Measurements from ENCODE around the gene CIB1.
"Not testable (repeated sequence)": the region's sequence is repeated elsewhere in the genome, so short reads cannot be mapped to it uniquely, and the experiment has no call there.

Gene CIB1

DNA sequence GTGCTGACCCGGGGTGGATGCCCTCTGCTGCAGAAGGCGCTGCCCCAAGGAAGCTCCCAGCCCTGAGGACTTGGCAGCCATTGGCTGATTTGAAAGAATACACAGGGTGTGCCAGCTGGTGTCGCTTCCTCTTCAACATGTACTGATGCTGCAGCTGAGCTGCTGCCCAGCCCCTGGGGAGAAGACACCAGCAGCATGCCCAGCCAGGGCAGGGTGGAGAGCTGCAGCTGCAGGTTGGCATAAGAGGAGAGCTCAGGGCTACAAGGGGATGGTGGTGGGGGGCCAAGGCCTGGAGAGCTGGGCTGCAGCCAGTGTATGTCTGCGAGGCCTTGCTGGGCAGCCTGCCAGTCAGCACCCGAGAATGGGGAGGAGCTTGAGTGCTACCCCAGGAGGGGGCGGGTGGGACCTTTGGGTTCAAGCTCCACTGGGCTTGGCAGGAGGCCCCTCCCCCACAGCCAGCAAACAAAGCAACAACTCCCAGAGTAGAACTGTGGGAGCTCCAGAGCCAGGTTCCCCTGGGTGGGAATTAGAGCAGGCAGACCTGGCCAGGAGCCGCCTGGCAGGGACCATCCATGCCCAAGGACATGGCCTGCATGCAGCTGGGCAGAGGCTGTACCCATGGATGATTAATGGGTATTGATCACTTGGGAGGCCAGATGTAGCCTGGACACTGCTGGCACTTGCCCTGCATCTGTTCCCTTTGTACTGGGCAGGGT is 41.8 kb downstream of the CIB1 start:
- TF ChIP-seq, protein P1, sequence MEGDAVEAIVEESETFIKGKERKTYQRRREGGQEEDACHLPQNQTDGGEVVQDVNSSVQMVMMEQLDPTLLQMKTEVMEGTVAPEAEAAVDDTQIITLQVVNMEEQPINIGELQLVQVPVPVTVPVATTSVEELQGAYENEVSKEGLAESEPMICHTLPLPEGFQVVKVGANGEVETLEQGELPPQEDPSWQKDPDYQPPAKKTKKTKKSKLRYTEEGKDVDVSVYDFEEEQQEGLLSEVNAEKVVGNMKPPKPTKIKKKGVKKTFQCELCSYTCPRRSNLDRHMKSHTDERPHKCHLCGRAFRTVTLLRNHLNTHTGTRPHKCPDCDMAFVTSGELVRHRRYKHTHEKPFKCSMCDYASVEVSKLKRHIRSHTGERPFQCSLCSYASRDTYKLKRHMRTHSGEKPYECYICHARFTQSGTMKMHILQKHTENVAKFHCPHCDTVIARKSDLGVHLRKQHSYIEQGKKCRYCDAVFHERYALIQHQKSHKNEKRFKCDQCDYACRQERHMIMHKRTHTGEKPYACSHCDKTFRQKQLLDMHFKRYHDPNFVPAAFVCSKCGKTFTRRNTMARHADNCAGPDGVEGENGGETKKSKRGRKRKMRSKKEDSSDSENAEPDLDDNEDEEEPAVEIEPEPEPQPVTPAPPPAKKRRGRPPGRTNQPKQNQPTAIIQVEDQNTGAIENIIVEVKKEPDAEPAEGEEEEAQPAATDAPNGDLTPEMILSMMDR (IDR thresholded peaks at IDR 0.05; ENCODE audit: insufficient read depth, missing control alignments) = no peak
- DNase-seq (ENCODE audit: insufficient read length, low spot score) = no peak
- FAIRE-seq = no peak

DNA sequence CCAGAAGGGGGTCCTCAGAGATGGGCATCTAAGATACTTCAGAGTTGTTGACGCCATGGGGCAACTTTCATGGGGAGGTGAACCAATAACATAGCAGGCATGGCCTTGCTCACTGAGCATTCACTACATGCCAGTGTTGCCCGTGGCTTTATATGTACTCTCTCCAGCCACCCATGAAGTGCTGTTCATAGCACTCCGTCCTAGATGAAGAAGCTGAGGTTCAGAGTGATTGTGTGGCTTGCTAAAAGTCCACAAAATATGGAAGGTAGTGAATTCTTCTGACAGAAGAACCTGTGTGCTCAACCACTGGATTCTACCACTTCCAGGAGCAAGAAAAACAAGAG is 42.4 kb downstream of the CIB1 start:
- no peak for DNase-seq (ENCODE audit: insufficient read length, low spot score)
- TF ChIP-seq, protein P1 (IDR thresholded peaks at IDR 0.05; ENCODE audit: insufficient read depth, missing control alignments) = no peak
- FAIRE-seq = no peak

DNA sequence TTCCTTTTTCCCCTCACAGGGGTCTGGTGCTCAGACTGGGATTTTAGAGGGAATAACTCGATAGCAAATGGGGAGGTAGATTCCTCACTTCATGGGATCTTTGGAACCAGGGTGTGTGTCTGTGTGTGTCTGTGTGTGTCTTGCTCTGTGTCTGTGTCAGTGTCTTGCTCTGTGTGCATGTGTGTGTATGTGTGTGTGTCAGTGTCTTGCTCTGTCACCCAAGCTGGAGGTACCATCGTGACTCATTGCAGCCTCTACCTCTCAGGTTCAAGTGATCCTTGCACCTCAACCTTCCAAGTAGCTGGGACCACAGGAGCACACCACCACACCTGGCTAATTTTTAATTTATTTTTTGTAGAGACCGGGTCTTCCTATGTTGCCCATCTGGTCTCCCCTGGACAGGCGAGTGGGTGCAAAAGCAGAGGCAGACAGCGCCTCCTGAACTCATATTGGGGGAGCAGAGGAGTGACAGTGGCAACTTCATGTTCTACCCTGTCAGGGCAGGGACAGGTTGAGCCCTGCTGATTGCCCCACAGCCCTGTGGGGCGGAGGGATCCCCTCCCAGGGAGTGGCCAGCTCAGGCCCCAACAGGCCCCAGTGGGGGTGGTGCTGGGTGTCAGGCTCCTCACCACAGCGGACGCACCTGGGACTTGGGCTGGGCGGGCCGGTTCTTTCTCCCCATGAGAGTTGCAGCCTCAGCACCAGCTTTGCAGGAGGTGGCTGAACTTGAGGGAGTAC is 43.0 kb downstream of the CIB1 start:
- DNase-seq (ENCODE audit: insufficient read length, low spot score) = no peak
- TF ChIP-seq, protein P1 (IDR thresholded peaks at IDR 0.05; ENCODE audit: insufficient read depth, missing control alignments) = no peak
- FAIRE-seq = no peak

DNA sequence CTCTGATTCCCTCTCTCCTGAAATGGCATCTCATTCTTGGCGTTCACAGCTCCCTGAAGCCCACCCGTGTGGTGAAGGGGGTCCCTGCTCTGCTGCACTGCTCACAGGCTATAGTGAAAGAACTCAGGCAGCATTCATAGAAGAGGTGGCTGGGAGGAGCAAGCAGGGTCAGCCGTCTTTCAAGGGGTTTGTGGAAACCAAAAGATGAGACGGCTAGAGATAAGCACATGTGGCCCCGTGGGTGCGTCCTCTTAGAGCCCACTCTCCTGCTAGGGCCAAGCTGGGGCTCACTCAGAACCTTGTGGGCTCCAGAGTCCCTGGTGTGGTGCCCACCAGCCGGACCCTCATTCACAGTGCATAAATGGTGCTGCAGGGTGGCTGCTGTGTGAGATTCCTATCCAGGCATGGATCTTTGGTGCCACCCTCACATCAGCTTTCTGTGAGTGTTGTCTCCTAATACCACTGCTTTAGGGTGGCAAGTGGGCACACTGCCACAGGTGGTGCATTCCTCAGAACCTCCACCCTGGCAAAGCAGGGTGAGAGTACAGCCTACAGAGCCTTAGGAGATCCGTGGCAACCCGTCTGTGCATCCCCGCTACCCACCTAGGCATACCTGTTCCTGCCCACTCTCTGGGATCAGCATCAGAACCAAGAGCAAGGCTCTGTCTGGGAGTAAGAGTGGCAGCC is 43.8 kb downstream of the CIB1 start:
- TF ChIP-seq, protein P1 (IDR thresholded peaks at IDR 0.05; ENCODE audit: insufficient read depth, missing control alignments) = no peak
- DNase-seq (ENCODE audit: insufficient read length, low spot score) = no peak
- no peak for FAIRE-seq

DNA sequence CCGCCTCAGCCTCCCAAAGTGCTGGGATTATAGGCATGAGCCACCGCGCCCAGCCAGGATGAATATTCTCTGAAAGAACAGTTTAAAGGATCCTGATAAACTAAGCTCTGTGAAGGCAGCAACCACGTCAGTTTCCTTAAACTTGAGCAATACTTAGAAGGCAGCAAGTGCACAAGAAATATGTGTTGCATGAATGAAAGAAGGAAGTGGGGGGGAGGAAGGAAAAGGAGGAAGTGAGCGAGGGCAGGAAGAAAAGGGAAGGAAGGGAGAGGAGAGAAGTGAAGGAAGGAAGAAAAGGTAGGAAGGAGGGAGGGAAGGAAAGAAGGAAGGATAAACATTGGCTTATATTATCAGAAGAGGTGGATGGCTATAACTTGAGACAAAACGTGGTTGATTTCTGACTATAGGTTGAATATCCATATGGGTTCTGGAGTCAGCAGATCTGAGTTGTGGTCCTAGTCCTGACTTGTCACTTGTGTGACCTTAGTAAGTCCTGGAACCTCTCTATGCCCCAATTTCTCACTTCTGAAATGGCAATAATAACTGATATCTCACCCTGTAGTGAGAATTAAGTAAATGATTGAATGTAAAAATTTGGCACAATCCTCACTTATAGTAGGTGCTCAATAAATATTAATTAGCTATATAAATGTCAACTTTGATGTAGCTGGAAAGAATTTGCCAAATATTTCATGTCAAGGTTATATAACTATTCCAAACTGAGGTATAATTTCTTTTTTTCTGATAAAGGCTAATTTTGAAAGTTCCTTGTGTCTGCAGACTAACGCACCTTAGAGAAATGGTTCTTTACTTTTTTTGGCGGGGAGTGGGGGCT is 44.6 kb downstream of the CIB1 start:
- DNase-seq (ENCODE audit: insufficient read length, low spot score) = no peak
- TF ChIP-seq, protein P1 (IDR thresholded peaks at IDR 0.05; ENCODE audit: insufficient read depth, missing control alignments) = no peak

DNA sequence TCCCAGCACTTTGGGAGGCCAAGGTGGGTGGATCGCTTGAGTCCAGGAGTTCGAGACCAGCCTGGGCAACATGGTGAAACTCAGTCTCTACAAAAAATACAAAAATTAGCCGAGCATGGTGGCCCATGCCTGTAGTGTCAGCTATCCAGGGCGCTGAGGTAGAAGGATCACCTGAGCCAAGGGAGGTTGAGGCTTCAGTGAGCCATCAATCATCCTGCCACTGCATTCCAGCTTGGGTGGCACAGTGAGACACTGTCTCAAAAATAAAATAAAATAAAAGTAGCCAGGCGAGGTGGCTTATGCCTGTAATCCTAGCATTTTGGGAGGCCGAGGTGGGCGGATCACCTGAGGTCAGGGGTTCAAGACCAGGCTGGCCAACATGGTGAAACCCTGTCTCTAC is 45.7 kb downstream of the CIB1 start:
- DNase-seq (ENCODE audit: insufficient read length, low spot score); FAIRE-seq: not testable (repeated sequence)

More for the DNA sequence above, 44.6 kb downstream of the CIB1 start:
- FAIRE-seq = no peak

DNA sequence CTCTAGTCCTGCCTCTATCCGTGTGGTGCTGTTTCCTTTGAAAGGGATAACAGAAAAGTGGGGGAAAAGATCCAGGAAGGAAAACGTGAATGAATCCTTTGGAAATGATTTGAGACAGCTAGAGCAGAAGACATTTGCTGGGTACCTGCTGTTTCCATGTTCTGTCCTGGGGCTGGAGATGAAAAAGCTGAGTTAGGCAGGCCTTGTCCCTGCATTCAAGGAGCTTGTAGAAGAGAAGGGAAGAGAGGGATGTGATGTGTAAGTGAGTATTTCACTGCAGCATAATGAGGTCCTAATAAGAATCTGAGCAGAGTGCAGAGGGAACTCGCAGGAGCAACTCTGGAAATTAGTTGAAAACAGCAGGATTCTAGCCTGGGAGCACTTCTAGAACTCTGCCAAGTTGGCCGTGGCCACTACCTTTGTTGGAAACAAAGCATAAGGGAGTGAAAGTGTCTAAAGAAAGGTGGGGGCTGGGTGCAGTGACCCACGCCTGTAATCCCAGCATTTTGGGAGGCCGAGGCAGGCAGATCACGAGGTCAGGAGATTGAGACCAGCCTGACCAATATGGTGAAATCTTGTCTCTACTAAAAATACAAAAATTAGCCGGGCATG is 46.4 kb downstream of the CIB1 start:
- no peak for DNase-seq (ENCODE audit: insufficient read length, low spot score)
- FAIRE-seq = no peak
- TF ChIP-seq, protein P1 (IDR thresholded peaks at IDR 0.05; ENCODE audit: insufficient read depth, missing control alignments) = no peak
